CD14-positive monocyte (primary cell): ENCODE data around the gene GHRL. TPM values are rescaled to one million over a fixed set of nuclear protein-coding genes. Genes with fewer than 3 reads are reported as not detected.

Experiments used
- DNase-seq, 3 donors: peaks; one replicate each; pipeline ENCODE4 v3.0.0-alpha.2; 2011 to 2022
- H2AFZ ChIP-seq: 2 replicates; pipeline ENCODE4 v1.6.0; 2012; ENCODE audit warnings: mild to moderate bottlenecking, low read depth, low read length, inconsistent platforms; ENCODE audit not compliant: insufficient read depth, poor library complexity, severe bottlenecking
- H3K27ac ChIP-seq, 2 donors: 1 replicate in 1 of 2; 2 replicates in 1 of 2; pipeline ENCODE4 v1.5.1; 2012 to 2013; ENCODE audit warnings: low read length in 2 of 2, control low read depth in 1 of 2, inconsistent platforms in 1 of 2, low read depth in 1 of 2, mild to moderate bottlenecking in 1 of 2
- H3K27me3 ChIP-seq, 2 donors: one replicate each; pipeline versions ENCODE4 v1.6.0 to v1.6.1; 2011 to 2013; ENCODE audit warnings: low read length in 2 of 2; ENCODE audit not compliant: control insufficient read depth in 2 of 2, insufficient read depth in 2 of 2
- H3K36me3 ChIP-seq, 2 donors: replicated peaks in 1 of 2; 1 replicate in 1 of 2; 2 replicates in 1 of 2; pipeline versions ENCODE4 v1.5.1 to v1.6.1; 2012 to 2013; ENCODE audit warnings: low read length in 2 of 2, control low read depth in 1 of 2, inconsistent platforms in 1 of 2, mild to moderate bottlenecking in 1 of 2; ENCODE audit not compliant: insufficient read depth in 2 of 2, control insufficient read depth in 1 of 2
- H3K4me1 ChIP-seq, 2 donors: 1 replicate in 1 of 2; 2 replicates in 1 of 2; pipeline versions ENCODE4 v1.5.1 to v1.6.1; 2012 to 2013; ENCODE audit warnings: low read length in 2 of 2, control low read depth in 1 of 2, inconsistent platforms in 1 of 2, mild to moderate bottlenecking in 1 of 2, moderate library complexity in 1 of 2; ENCODE audit not compliant: insufficient read depth in 2 of 2, control insufficient read depth in 1 of 2
- H3K4me2 ChIP-seq: replicated peaks from 2 replicates; pipeline ENCODE3; 2012; ENCODE audit warnings: low read length, moderate library complexity, mild to moderate bottlenecking; ENCODE audit not compliant: poor library complexity, severe bottlenecking; ENCODE audit errors: extremely low read depth
- H3K4me3 ChIP-seq, 3 experiments: fragments of 200-600 bp in 1 of 3; sonication (generic) in 1 of 3; replicated peaks in 1 of 3; 1 replicate in 2 of 3; 2 replicates in 1 of 3; pipeline ENCODE4 v1.5.1; 2011 to 2013; ENCODE audit warnings: low read length in 3 of 3, mild to moderate bottlenecking in 3 of 3, control low read depth in 2 of 3, low read depth in 2 of 3, inconsistent platforms in 1 of 3, moderate library complexity in 1 of 3
- H3K79me2 ChIP-seq: 2 replicates; pipeline ENCODE4 v1.6.0; 2012; ENCODE audit warnings: mild to moderate bottlenecking, control low read depth, inconsistent platforms, low read length, moderate library complexity; ENCODE audit not compliant: insufficient read depth
- H3K9ac ChIP-seq: 2 replicates; pipeline ENCODE4 v1.6.0; 2017; ENCODE audit warnings: low read length, mild to moderate bottlenecking; ENCODE audit not compliant: insufficient read depth, poor library complexity, severe bottlenecking
- H3K9me3 ChIP-seq, 2 donors: replicated peaks in 1 of 2; 1 replicate in 1 of 2; 2 replicates in 1 of 2; pipeline versions ENCODE4 v1.5.1 to v1.6.1; 2012 to 2013; ENCODE audit warnings: low read length in 2 of 2, control low read depth in 1 of 2; ENCODE audit not compliant: control insufficient read depth in 1 of 2, insufficient read depth in 1 of 2
- H4K20me1 ChIP-seq: 2 replicates; pipeline ENCODE4 v1.6.0; 2012; ENCODE audit warnings: mild to moderate bottlenecking, low read length, control low read depth, moderate library complexity; ENCODE audit not compliant: insufficient read depth
- H3K27ac Mint-ChIP-seq, 7 donors: one replicate each; pipeline ENCODE4 v1.8.0; 2020; ENCODE audit warnings: mild to moderate bottlenecking in 7 of 7, mixed read lengths in 7 of 7, moderate library complexity in 6 of 7, inconsistent platforms in 2 of 7
- H3K27me3 Mint-ChIP-seq, 3 donors: one replicate each; pipeline ENCODE4 v1.8.0; 2021 to 2022; ENCODE audit warnings: low read depth in 3 of 3, mild to moderate bottlenecking in 3 of 3, mixed read lengths in 3 of 3, moderate library complexity in 3 of 3, inconsistent platforms in 1 of 3
- H3K36me3 Mint-ChIP-seq, 2 donors: one replicate each; pipeline ENCODE4 v1.8.0; 2020; ENCODE audit warnings: mixed read lengths in 2 of 2, inconsistent platforms in 1 of 2, mild to moderate bottlenecking in 1 of 2
- H3K4me1 Mint-ChIP-seq: one replicate; pipeline ENCODE4 v1.8.0; 2020; ENCODE audit warnings: mild to moderate bottlenecking, mixed read lengths
- H3K4me3 Mint-ChIP-seq, 2 donors: one replicate each; pipeline ENCODE4 v1.8.0; 2020; ENCODE audit warnings: mild to moderate bottlenecking in 2 of 2, mixed read lengths in 2 of 2, moderate library complexity in 1 of 2
- H3K9me3 Mint-ChIP-seq, 7 donors: one replicate each; pipeline ENCODE4 v1.8.0; 2020 to 2022; ENCODE audit warnings: mixed read lengths in 7 of 7, mild to moderate bottlenecking in 6 of 7, moderate library complexity in 6 of 7, inconsistent platforms in 2 of 7
- CTCF ChIP-seq: fragments of 200-600 bp; IDR thresholded peaks from one replicate; pipeline ENCODE4 v1.8.0; 2022; ENCODE audit warnings: antibody characterized with exemption, mild to moderate bottlenecking
- WGBS: methylation state at CpG from one replicate; pipeline ENCODE4 v1.1.5; 2013; ENCODE audit warnings: missing lambda C conversion rate; ENCODE audit not compliant: insufficient coverage; 5-methylcytosine and 5-hydroxymethylcytosine counted together
- intact Hi-C, 2 donors: fragments of 100-400 bp; cut with micrococcal nuclease; formaldehyde crosslinking; loops; one replicate each; pipeline versions ENCODE4 v1.15.0 to v1.15.1; 2023
- polyA plus RNA-seq, 3 donors: library from polyadenylated mRNA; depleted of rRNA in 1 of 3; unstranded in 2 of 3; stranded (reverse) in 1 of 3; fragments of 300-500 nt in 2 of 3; fragments of >200 nt in 1 of 3; fragmentation: Illumina TruSeq in 2 of 3; gene quantifications; 1 replicate in 2 of 3; 2 replicates in 1 of 3; pipeline ENCODE4 v1.2.3, GENCODE V29; 2012 to 2021

GHRL gene
- polyA plus RNA-seq, 3 donors = 2.3 to 9.9 (median 7.0) TPM

GRCh38 chr3:10294030-10294586, 1.4 kb upstream of the GHRL start:
- H3K9ac ChIP-seq = no peak overlapping the region
- 41% methylated on average over 9 of the region's 12 CpGs for WGBS
- H3K4me2 ChIP-seq = peak overlapping the region; percentile 66
- H2AFZ ChIP-seq = peak overlapping the region; percentile 50
- intact Hi-C loops = no loop called here
- TF ChIP-seq CTCF = no peak
- no peaks in the 10 kb centered on the region for H3K27me3 ChIP-seq
- Mint-ChIP-seq H3K4me3 (peak overlapping the region; percentile 32 to 74), H3K9me3 (no peaks in the 10 kb centered on the region), H3K36me3 (peaks cover 21 to 38% of the 10 kb centered on the region in 2 donors), H3K4me1 (peaks cover 44% of the 10 kb centered on the region), H3K27me3 (no peaks in the 10 kb centered on the region), H3K27ac (peak overlapping the region; percentile 93 to 98 (median 95))
- no peaks in the 10 kb centered on the region for H3K9me3 ChIP-seq
- H3K4me3 ChIP-seq = peak overlapping the region in 1 of 3 experiments; percentile 64
- peaks cover 16% of the 10 kb centered on the region for H3K79me2 ChIP-seq
- H3K36me3 ChIP-seq = peaks cover 6 to 30% of the 10 kb centered on the region in 2 donors
- peak overlapping the region; percentile 59 to 90 for H3K27ac ChIP-seq
- no peaks in the 10 kb centered on the region for H4K20me1 ChIP-seq
- peaks cover 34 to 42% of the 10 kb centered on the region in 2 donors for H3K4me1 ChIP-seq
- peak; percentile 26 to 44 (median 33) for DNase-seq

- intact Hi-C loops = no loop called here
Measured at GRCh38 chr3:10291641-10292040, 1.1 kb downstream of the GHRL start.

More at GRCh38 chr3:10291641-10292040, 1.1 kb downstream of the GHRL start:
- Mint-ChIP-seq H3K4me3 (peak overlapping the region in 1 of 2 donors; percentile 70), H3K9me3 (no peaks in the 10 kb centered on the region), H3K27ac (peak overlapping the region; percentile 93 to 98 (median 95)), H3K4me1 (peaks cover 44% of the 10 kb centered on the region), H3K36me3 (peaks cover 40 to 51% of the 10 kb centered on the region in 2 donors), H3K27me3 (no peaks in the 10 kb centered on the region)
- Histone ChIP-seq H4K20me1 (no peaks in the 10 kb centered on the region), H3K36me3 (peaks cover 29 to 43% of the 10 kb centered on the region in 2 donors), H3K27me3 (no peaks in the 10 kb centered on the region), H3K4me1 (peaks cover 34 to 42% of the 10 kb centered on the region in 2 donors), H3K9me3 (no peaks in the 10 kb centered on the region), H3K4me3 (peak overlapping the region in 1 of 3 experiments; percentile 64), H3K4me2 (peak overlapping the region; percentile 66), H2AFZ (no peak overlapping the region), H3K27ac (peak overlapping the region; percentile 77 to 90), H3K9ac (no peak overlapping the region), H3K79me2 (peaks cover 11% of the 10 kb centered on the region)
- DNase-seq = no peak
- no peak for TF ChIP-seq CTCF
- WGBS = 94% methylated on average over 4 of the region's 6 CpGs
